ENCODE data around the gene CORO2A.

GRCh38 chr9:98195671-98196070, 3.2 kb upstream of the CORO2A start:
- TF ChIP-seq ATF2 (CRISPR knock-in tag; IDR thresholded peaks at IDR 0.05) (no peak), HES4 (CRISPR knock-in tag; IDR thresholded peaks at IDR 0.05; ENCODE audit: borderline replicate concordance) (no peak), ZNF24 (IDR thresholded peaks at IDR 0.05) (no peak), ZNF674 (CRISPR knock-in tag; IDR thresholded peaks at IDR 0.05; ENCODE audit: low read depth) (no peak), MZF1 (CRISPR knock-in tag; IDR thresholded peaks at IDR 0.05; ENCODE audit: borderline replicate concordance) (no peak), SIN3A (IDR thresholded peaks at IDR 0.05; ENCODE audit: borderline replicate concordance, low read depth, low read length) (no peak)

Data from HepG2 (cell line).